ENCODE measurements around the gene MSANTD3. TPM values are rescaled to one million over a fixed set of nuclear protein-coding genes. Genes with fewer than 3 reads are reported as not detected.

The MSANTD3 gene
- total RNA-seq, 1 donor from 2014 or later = 53.4 TPM

Other genes starting within 250 kb of the MSANTD3 start
- gene TEX10, start 74.2 kb upstream of the MSANTD3 start, total RNA-seq = 26.5 and 28.1 TPM in 2 replicates
- gene TMEFF1, start 46.0 kb downstream of the MSANTD3 start, total RNA-seq = 9.2 and 19.3 TPM in 2 replicates
- gene CAVIN4, start 150.9 kb downstream of the MSANTD3 start, total RNA-seq = 1.7 and 2.3 TPM in 2 replicates

All from dermis blood vessel endothelial cell (primary cell).